Measurements from ENCODE around the gene HES4. TPM values are rescaled to one million over a fixed set of nuclear protein-coding genes. Genes with fewer than 3 reads are reported as not detected.
"Not testable (repeated sequence)": the region's sequence is repeated elsewhere in the genome, so short reads cannot be mapped to it uniquely, and the experiment has no call there.

The HES4 gene
- total and polyA plus RNA-seq, 2 donors = 9.8 to 38.5 TPM

GRCh38 chr1:1019122-1019999 is 19.5 kb upstream of the HES4 start:
- DNase-seq (ENCODE audit: extremely low spot score) = no peak
- no peaks in the 10 kb centered on the region for H3K4me1 ChIP-seq (ENCODE audit: insufficient read depth)

GRCh38 chr1:1018321-1018685 is 18.4 kb upstream of the HES4 start:
- DNase-seq (ENCODE audit: extremely low spot score); H3K27ac ChIP-seq (ENCODE audit: low read depth); H3K36me3 ChIP-seq (ENCODE audit: insufficient read depth); H3K4me1 ChIP-seq (ENCODE audit: insufficient read depth); H3K4me3 ChIP-seq (ENCODE audit: low read depth, low read length): not testable (repeated sequence)
- 93% methylated on average over 26 of the region's 26 CpGs for WGBS

More at GRCh38 chr1:1019122-1019999, 19.5 kb upstream of the HES4 start:
- Histone ChIP-seq H3K27ac (ENCODE audit: low read depth) (peak overlapping the region; percentile 76), H3K36me3 (ENCODE audit: insufficient read depth) (no peaks in the 10 kb centered on the region), H3K4me3 (ENCODE audit: low read depth, low read length) (peak overlapping the region; percentile 80)
- 2% methylated on average over 66 of the region's 91 CpGs for WGBS

GRCh38 chr1:1017397-1018320 is 17.8 kb upstream of the HES4 start:
- not testable (repeated sequence) for H3K4me3 ChIP-seq (ENCODE audit: low read depth, low read length); H3K4me1 ChIP-seq (ENCODE audit: insufficient read depth); H3K27ac ChIP-seq (ENCODE audit: low read depth); H3K36me3 ChIP-seq (ENCODE audit: insufficient read depth); DNase-seq (ENCODE audit: extremely low spot score)
- WGBS = 74% methylated on average over 17 of the region's 17 CpGs

DNA sequence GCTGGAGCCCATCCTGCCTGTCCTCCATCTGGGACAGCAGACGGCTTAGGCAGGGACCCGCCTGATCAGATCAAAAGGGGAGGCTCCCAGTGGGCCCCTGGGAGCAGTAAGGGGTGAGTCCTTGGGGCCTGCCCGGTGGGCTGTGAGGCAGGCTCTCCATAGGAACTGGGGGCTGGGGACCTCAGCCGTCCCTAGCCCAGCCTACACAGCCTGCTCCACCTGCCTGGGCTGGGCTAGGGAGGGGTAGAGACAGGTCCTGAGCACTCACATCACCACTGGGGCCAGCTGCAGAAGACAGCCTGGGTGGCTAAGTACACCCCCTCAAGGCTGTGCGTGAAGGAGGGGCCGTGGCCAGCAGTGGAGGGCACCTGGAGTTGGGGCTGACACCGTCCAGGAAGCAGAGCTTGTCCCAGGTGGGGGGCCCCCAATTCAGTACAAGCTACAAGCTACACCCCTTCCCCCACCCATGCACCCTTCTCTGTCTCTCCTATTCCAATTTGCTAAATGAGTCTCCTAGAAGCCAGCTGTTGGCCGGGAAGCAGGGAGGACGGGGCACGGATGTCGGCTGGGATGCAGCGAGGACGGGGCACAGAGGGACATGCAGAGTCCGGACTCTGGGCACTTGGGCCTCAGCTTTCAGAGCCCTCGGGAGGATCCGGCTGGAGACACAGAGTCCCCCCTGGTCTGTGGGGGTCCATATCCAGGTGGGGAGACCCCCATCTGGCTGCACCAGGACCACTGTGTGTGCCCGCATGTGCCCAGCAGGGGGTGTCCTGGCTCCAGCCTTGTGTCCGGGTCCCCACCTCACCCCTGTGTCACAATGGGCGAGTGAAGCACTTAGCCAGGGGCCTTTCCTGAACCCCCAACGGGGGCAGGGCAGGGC is 15.1 kb upstream of the HES4 start:
- Histone ChIP-seq H3K4me1 (ENCODE audit: insufficient read depth) (no peaks in the 10 kb centered on the region), H3K27ac (ENCODE audit: low read depth) (no peak overlapping the region), H3K4me3 (ENCODE audit: low read depth, low read length) (no peak overlapping the region), H3K36me3 (ENCODE audit: insufficient read depth) (no peaks in the 10 kb centered on the region)
- 79% methylated on average over 20 of the region's 20 CpGs for WGBS
- no peak for DNase-seq (ENCODE audit: extremely low spot score)

- Histone ChIP-seq H3K4me1 (ENCODE audit: insufficient read depth) (no peaks in the 10 kb centered on the region), H3K27ac (ENCODE audit: low read depth) (peak overlapping the region; percentile 14), H3K36me3 (ENCODE audit: insufficient read depth) (no peaks in the 10 kb centered on the region), H3K4me3 (ENCODE audit: low read depth, low read length) (peak overlapping the region; percentile 37)
- WGBS = 56% methylated on average over 41 of the region's 41 CpGs
- no peak for DNase-seq (ENCODE audit: extremely low spot score)
Observed at GRCh38 chr1:1013922-1014648, 14.2 kb upstream of the HES4 start.

- 6% methylated on average over 30 of the region's 30 CpGs for WGBS
- Histone ChIP-seq H3K4me3 (ENCODE audit: low read depth, low read length) (peak within 1 kb of the TSS; percentile 37), H3K4me1 (ENCODE audit: insufficient read depth) (no peaks in the 10 kb centered on the region), H3K36me3 (ENCODE audit: insufficient read depth) (no peaks in the 10 kb centered on the region), H3K27ac (ENCODE audit: low read depth) (peak within 1 kb of the TSS; percentile 62)
- DNase-seq (ENCODE audit: extremely low spot score) = no peak
Observed at GRCh38 chr1:1013105-1013921, 13.4 kb upstream of the HES4 start, which contains the start of gene ISG15. Gene ISG15, plus strand, starts transcription at chr1:1013497. Its CDS starts 77 bp downstream, at chr1:1013574.

DNA sequence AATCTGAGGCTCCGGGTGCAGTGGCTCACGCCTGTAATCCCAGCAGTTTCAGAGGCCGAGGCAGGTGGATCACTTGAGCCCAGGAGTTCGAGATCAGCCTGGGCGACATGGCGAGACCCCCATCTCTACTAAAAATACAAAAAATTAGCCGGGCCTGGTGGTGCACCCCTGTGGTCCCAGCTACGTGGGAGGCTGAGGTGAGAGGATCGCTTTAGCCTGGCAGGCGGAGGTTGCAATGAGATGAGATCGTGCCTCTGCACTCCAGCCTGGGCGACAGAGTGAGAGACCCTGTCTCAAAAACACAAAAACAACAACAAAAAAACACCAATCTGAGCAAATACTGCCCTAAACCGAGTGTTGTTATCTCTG is 12.8 kb upstream of the HES4 start:
- WGBS = 64% methylated on average over 13 of the region's 13 CpGs
- not testable (repeated sequence) for H3K36me3 ChIP-seq (ENCODE audit: insufficient read depth); H3K4me1 ChIP-seq (ENCODE audit: insufficient read depth); H3K27ac ChIP-seq (ENCODE audit: low read depth); DNase-seq (ENCODE audit: extremely low spot score)
- H3K4me3 ChIP-seq (ENCODE audit: low read depth, low read length) = peak overlapping the region; percentile 37

GRCh38 chr1:1011396-1011949 is 11.6 kb upstream of the HES4 start:
- no peak overlapping the region for H3K27ac ChIP-seq (ENCODE audit: low read depth)
- no peaks in the 10 kb centered on the region for H3K4me1 ChIP-seq (ENCODE audit: insufficient read depth)
- no peaks in the 10 kb centered on the region for H3K36me3 ChIP-seq (ENCODE audit: insufficient read depth)
- 86% methylated on average over 14 of the region's 14 CpGs for WGBS
- no peak overlapping the region for H3K4me3 ChIP-seq (ENCODE audit: low read depth, low read length)
- no peak for DNase-seq (ENCODE audit: extremely low spot score)

DNA sequence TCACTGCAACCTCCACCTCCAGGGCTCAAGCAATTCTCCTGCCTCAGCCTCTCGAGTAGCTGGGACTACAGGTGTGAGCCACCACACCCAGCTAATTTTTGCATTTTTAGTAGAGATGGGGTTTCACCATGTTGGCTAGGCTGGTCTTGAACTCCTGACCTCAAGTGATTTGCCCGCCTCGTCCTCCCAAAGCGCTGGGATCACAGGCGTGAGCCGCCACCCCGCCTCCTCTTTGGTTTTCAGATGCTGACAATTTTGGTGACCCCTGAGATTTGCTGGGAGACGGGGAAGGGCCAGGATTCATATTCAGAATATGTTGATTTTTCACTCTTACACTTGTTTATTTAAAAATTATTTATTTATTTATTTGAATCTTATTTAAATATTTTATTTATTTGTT is 10.2 kb upstream of the HES4 start:
- H3K4me3 ChIP-seq (ENCODE audit: low read depth, low read length); H3K27ac ChIP-seq (ENCODE audit: low read depth); DNase-seq (ENCODE audit: extremely low spot score); H3K36me3 ChIP-seq (ENCODE audit: insufficient read depth); H3K4me1 ChIP-seq (ENCODE audit: insufficient read depth): not testable (repeated sequence)
- WGBS = 89% methylated on average over 8 of the region's 8 CpGs

DNA sequence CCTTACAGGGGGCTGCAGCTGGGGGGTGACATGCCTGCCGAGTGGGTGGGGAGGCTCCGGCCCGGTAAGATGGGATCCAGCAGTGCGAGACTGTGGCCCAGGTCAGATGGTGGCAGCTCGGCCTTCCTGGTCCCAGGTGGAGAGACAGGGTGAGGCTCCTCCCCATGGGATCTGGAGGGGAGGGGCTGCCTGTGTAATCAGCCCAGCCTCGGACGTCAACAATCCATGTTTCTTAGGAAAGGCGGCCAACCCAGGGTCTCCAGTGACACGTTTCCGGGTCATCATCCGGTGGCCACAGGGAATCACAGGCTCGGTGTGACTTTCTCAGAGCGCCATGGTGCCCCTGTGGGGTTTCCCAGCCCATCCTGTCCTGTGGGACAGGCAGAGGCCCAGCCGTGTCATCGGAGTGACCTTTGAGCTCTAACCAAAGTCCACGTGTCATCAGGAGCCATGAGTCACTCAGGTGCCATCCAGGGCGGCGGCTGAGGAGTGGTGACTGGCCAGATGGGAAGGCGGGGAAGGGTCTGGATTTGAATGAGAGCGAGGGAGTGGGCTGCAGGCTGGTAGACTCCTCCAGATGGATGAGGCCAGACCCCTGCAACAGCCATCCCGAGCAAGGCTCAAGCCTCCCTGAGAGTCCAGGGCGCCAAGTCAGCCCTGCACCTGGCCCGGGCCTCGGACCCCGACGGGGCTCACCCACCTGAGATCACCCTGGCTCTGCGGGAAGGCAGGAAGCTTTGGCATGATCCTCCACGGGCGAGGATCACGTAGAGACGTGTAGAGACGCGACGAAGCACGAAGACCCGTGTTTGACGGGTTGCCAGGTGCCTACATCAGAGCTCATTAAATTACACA is 6.6 kb upstream of the HES4 start:
- no peaks in the 10 kb centered on the region for H3K36me3 ChIP-seq (ENCODE audit: insufficient read depth)
- no peak for DNase-seq (ENCODE audit: extremely low spot score)
- no peak overlapping the region for H3K27ac ChIP-seq (ENCODE audit: low read depth)
- no peak overlapping the region for H3K4me3 ChIP-seq (ENCODE audit: low read depth, low read length)
- H3K4me1 ChIP-seq (ENCODE audit: insufficient read depth) = peaks cover 4% of the 10 kb centered on the region
- 81% methylated on average over 37 of the region's 37 CpGs for WGBS

DNA sequence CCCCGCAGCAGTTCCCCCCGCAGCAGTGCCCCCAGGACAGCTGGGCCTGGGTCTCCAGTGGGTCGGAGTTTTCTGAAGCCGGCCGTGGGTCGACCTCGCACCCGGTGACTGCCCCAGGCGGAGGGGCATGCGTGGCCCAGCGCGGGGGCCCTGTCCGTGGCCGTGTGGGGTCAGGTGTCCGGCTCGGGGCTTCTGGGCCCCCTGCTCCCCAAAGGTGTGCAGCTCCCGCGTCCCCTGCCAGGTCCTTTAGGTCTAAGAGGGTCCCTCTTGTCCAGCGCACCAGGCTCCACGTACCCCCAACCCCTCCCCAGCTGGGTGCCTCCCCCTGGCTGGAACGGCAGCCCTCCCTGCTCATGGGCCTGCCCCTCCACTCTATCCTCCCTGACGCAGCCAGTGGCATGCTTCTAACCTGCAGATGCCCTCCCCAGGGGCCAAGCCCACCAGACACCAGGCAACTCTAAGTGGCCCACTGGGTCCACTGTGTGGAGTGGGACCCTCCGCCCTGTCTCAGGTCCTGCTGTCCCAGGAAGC is 5.9 kb upstream of the HES4 start:
- Histone ChIP-seq H3K36me3 (ENCODE audit: insufficient read depth) (no peaks in the 10 kb centered on the region), H3K4me3 (ENCODE audit: low read depth, low read length) (no peak overlapping the region), H3K4me1 (ENCODE audit: insufficient read depth) (peaks cover 5% of the 10 kb centered on the region), H3K27ac (ENCODE audit: low read depth) (no peak overlapping the region)
- no peak for DNase-seq (ENCODE audit: extremely low spot score)
- 44% methylated on average over 23 of the region's 23 CpGs for WGBS

Measured in urinary bladder (tissue), 4 donors.